ENCODE data around the gene ANO10. TPM values are rescaled to one million over a fixed set of nuclear protein-coding genes. Genes with fewer than 3 reads are reported as not detected.
"Not testable (repeated sequence)": the region's sequence is repeated elsewhere in the genome, so short reads cannot be mapped to it uniquely, and the experiment has no call there.

The ANO10 gene
- total and polyA plus RNA-seq, 2 of the 8 experiments (the other 6 are each of a cell fraction or from before 2014, with no cell fraction given): 38.0 to 53.2 TPM

- no peak for TF ChIP-seq SIN3A (conservative IDR thresholded peaks at IDR 0.05 in 1 of 2, IDR thresholded peaks at IDR 0.05 in 1 of 2; ENCODE audit: low read depth in 1 of 2, low read length in 2 of 2)
- no peak for TF ChIP-seq PHF8 (conservative IDR thresholded peaks at IDR 0.05; ENCODE audit: low read depth, low read length)
- TF ChIP-seq SUZ12 (IDR thresholded peaks at IDR 0.05; ENCODE audit: low read length): no peak
These were observed 15.5 kb downstream of the ANO10 start (continued) for GRCh38 chr3:43606284-43606683.

GRCh38 chr3:43599959-43600358, 21.9 kb downstream of the ANO10 start:
- H2BK12ac ChIP-seq (ENCODE audit: low read depth, low read length); H3K79me2 ChIP-seq (ENCODE audit: control insufficient read depth in 1 of 2, insufficient read depth in 2 of 2, low read length in 2 of 2); H4K20me1 ChIP-seq (replicated peaks in 1 of 2; ENCODE audit: control insufficient read depth in 1 of 2, insufficient read depth in 2 of 2, low read length in 2 of 2); FAIRE-seq; H3K4me1 ChIP-seq (replicated peaks in 1 of 4; ENCODE audit: control insufficient read depth in 3 of 4, insufficient read depth in 4 of 4, low read length in 3 of 4); H4K5ac ChIP-seq (ENCODE audit: insufficient read length, low read depth, low read length); H3K23me2 ChIP-seq (ENCODE audit: low read depth, low read length); H4K8ac ChIP-seq (ENCODE audit: extremely low read depth, insufficient read depth, low read length); H3K4me2 ChIP-seq (ENCODE audit: insufficient read depth in 1 of 2, low read depth in 2 of 2, low read length in 2 of 2); H2AFZ ChIP-seq (ENCODE audit: low read length); H3K56ac ChIP-seq (replicated peaks; ENCODE audit: insufficient read length, low read depth, low read length); H3K14ac ChIP-seq (ENCODE audit: insufficient read length); H3K23ac ChIP-seq (ENCODE audit: insufficient read length); H2BK20ac ChIP-seq (ENCODE audit: low read length); H3K18ac ChIP-seq (ENCODE audit: extremely low read depth, low read length); H3K27ac ChIP-seq (ENCODE audit: low read depth, low read length); H3K27me3 ChIP-seq (replicated peaks in 1 of 4; ENCODE audit: control insufficient read depth in 3 of 4, extremely low read depth in 1 of 4, insufficient read depth in 3 of 4, low read length in 3 of 4); H3K9me3 ChIP-seq (ENCODE audit: insufficient read depth in 2 of 2, low read depth in 1 of 2, low read length in 1 of 2); H4K91ac ChIP-seq (replicated peaks; ENCODE audit: insufficient read length, low read length); H3K9ac ChIP-seq (replicated peaks in 1 of 4; ENCODE audit: extremely low read depth in 1 of 4, low read depth in 3 of 4, low read length in 3 of 4); DNase-seq (ENCODE audit: low read depth in 1 of 2, low spot score in 2 of 2); POLR2A ChIA-PET (ENCODE audit: partially characterized antibody); H2BK120ac ChIP-seq (replicated peaks; ENCODE audit: low read depth, low read length); H3K4me3 ChIP-seq (ENCODE audit: extremely low read depth in 1 of 4, insufficient read depth in 2 of 4, low read depth in 3 of 4, low read length in 4 of 4); H2AK5ac ChIP-seq (ENCODE audit: low read depth, low read length); H2BK15ac ChIP-seq (ENCODE audit: low read length); H2BK5ac ChIP-seq (ENCODE audit: low read depth, low read length); H3K79me1 ChIP-seq (ENCODE audit: low read depth, low read length); H3K4ac ChIP-seq (replicated peaks; ENCODE audit: insufficient read length, low read depth, low read length): not testable (repeated sequence)
- CTCF ChIA-PET (ENCODE audit: partially characterized antibody): interaction anchor here (0.6 kb wide), 1 partner anchor 517 kb away, joined by 3 read pairs; no protein-coding TSS in a partner anchor
- 91% methylated on average over 2 of the region's 2 CpGs; no CpG with 5 or more reads in 1 of the 2 experiments for WGBS, 2 experiments (ENCODE audit: extremely low coverage in 1 of 2, insufficient coverage in 1 of 2, insufficient read length in 1 of 2, insufficient replicate concordance in 2 of 2, low coverage in 1 of 2, low lambda C conversion rate in 2 of 2, missing lambda C conversion rate in 1 of 2)
- H3K36me3 ChIP-seq (ENCODE audit: control insufficient read depth in 2 of 4, insufficient read depth in 4 of 4, low read length in 3 of 4): peaks cover 0 to 23% (median 8%) of the 10 kb centered on the region in 4 experiments; a peak in 4 of 8 replicates

Measured in H1 (cell line).